ENCODE measurements around the gene TINAG.

The TINAG gene, protein sequence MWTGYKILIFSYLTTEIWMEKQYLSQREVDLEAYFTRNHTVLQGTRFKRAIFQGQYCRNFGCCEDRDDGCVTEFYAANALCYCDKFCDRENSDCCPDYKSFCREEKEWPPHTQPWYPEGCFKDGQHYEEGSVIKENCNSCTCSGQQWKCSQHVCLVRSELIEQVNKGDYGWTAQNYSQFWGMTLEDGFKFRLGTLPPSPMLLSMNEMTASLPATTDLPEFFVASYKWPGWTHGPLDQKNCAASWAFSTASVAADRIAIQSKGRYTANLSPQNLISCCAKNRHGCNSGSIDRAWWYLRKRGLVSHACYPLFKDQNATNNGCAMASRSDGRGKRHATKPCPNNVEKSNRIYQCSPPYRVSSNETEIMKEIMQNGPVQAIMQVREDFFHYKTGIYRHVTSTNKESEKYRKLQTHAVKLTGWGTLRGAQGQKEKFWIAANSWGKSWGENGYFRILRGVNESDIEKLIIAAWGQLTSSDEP

DNA sequence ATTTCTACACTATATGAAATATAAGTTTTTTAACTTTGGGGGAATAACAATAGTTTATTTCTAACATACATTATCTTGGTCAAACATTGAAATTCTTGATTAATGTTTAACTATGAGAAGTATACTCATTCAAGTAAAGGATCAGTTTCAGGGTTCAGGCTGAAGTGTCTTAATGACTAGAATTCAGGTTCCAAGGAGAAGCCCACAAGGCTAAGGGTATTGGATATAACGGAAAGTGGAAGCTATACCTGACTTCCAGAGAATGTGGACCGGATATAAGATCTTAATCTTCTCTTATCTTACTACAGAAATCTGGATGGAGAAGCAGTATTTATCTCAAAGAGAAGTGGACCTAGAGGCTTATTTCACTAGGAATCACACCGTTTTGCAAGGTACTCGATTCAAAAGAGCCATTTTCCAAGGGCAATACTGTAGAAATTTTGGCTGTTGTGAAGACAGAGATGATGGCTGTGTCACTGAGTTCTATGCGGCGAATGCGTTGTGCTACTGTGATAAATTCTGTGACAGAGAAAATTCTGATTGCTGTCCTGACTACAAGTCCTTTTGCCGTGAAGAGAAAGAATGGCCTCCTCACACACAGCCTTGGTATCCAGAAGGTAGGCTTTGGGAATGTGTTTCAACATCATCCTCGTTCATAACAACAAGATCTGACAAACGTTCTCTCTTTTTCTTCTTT, at the start of gene TINAG:
TINAG (plus strand) TSS at position 153 of the 697 bp plus-strand sequence; CDS start at position 263, 110 bp downstream.
- no peak for DNase-seq

DNA sequence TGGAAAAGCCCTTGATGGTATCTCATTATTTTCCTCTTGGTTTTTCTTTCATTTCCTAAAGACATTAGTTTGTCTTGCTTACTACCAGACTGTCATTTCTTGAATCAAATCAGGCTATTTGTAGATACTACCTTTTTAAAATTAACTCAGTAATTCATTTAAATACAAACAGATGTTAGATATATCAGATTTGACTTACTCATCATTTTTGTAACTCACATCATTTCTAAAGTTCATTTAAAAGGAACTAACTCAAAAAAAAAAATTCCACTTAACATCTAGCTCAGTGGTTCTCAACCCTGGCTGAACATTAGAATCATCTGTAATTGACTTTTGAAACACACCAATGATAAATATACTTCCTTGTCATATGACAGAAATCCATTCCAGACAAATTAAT, 48.2 kb upstream of the TINAG start:
- no peak for DNase-seq

DNA sequence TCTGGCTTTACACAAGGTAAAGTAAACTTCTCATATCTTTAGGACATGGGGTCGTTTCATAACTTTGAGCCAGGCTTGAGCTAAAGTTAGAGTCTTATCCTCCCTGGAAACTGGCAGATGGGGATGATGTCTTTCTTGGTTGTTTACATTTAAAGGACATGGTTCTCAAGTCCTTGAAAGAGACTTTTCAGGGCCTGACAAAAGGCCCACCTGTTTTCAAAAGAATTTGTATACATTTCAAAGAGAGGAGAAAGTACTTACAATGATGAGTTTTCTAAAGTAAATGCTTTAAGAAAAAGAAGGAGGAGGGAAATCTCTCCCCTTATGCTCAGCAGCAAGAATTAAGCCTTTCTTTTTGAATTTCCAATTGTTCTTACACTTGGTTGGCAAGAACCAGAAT, 45.7 kb upstream of the TINAG start:
- DNase-seq: no peak

DNA sequence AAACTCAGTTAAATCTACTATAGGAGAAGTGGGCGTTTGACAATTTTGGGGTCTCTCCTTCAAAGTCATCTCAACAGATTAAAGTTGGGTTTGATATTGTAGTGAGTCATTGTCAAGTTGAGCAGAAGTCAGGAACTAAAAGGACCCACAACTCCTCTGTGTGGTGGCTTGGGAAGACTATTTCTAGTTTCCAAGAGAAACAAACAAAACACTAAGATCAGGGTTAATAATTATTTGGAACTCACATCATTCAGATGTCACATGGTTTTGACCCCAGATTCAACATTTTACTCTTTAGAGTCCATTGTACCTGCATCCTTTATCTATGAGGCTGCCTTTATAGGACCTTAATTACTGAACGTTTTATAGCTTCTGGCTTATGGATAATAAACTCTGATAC, 45.3 kb upstream of the TINAG start:
- no peak for DNase-seq

DNA sequence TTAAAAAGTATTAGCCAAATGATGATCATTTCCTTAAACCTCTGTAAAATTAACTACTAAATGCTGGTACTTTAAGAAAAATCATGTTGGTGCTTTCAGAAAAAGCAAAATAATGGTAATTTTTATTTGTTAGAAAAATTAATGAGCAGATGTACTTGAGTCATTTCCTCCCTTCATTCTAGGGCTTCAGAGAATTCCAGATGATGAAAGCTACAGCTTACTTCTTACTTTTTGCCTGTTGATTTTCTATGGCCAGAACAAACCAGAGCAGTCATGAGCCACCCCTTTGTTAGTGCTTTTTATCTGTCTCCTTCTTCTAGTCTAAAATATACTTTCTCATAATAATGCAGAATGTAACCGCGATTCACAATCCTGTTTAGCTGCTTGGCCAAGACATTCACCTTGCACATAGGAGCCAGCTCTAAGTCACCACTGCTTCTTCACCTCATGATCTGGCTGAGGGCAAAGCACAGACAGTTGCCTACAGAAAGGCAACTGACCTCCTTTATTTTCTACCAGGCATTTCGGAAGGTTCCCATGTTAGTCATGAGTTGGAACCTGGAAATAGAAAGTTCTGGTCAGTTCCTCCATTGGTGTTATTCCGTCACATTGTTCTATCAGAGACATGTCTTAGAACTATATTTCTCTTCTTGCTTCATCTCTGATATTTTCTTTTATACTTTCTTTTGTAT, 43.5 kb upstream of the TINAG start:
- DNase-seq: no peak

DNA sequence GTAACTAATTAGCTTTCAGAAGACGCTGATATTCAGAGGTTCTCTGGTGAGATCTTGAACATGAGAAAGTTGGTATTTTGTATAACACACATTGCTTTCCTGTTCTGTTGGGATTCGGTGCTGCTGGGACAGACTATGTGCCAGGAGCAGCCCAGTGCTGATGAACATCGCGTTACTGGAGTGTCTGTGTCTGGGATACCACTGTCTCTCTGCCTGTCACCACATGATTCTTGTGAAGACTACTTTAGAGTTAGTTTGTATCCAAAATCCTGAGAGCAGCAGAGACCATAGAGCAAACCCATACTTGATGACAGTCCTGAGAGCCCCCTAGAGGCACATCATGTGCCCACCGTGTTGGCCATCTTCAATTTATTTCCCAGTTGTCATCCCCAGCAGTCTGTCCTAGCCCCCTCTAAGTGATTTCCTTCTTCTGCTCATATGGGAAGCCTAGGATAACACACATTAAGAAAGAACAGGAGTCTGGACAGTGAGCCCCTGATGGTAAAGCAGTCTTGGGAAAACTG, 41.8 kb upstream of the TINAG start:
- no peak for DNase-seq

DNA sequence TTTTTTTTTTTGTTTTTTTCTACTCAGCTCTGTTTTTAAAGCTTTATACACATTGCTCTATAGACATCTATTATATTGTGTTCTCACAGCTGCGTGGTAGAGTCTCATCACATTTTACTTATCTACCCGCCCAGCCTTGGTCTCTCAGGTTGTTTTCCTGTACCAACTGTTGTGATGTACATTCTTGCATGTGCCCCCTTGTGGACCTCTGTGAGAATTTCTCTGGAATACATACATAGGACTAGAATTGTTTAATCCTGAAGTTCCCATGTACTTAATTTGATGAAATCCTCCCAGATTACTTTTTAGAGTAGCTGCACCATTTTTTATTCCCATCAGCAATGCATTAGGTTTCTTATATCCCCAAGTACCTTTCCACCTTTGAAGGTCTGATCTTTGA, 40.4 kb upstream of the TINAG start:
- DNase-seq: peak; percentile 72

DNA sequence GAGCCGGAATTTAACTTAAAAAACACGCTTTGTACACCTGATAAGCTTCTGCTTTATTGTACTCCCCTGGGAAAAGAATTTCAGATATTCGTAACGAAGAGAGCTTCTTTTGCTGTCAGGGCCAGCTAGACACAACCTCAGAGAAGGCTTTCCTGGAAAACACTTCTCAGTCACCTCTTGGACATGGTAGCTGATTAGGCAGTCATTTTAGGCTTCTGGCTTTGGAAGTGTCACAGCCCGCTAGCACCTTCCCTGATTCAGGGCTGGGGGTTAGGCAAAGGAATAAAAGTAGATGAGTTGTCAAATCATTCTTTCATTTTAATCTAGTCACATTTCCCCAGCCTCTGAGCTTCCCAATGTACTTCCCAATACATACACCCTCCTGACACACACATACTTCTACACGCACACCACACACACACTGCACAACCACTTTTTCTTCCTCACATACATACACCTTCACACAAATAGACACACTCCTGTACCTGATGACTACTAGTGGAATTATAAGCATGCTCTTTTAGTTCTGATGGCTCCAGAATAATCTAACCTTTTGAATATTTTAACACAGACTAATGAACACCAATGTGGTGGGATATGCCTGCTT, 34.9 kb upstream of the TINAG start:
- DNase-seq: no peak

DNA sequence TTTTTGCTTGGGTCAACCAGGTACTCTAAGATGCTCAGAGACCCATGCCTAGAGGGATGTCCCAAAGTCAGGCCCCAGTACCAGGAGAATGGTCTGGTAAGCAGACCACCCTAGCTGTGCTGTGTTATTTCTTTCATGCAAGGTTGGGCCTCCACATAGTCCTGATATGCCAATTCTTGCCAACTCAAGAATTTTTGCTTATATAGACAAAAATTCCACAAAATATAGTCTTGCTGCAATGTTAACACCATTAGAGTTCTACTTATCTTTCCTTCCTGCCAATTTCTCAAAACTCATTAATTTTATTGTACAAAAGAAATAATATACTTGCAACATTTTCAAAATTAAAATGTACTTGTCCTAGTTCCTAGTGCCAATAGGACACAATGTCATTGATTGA, 33.9 kb upstream of the TINAG start:
- no peak for DNase-seq

DNA sequence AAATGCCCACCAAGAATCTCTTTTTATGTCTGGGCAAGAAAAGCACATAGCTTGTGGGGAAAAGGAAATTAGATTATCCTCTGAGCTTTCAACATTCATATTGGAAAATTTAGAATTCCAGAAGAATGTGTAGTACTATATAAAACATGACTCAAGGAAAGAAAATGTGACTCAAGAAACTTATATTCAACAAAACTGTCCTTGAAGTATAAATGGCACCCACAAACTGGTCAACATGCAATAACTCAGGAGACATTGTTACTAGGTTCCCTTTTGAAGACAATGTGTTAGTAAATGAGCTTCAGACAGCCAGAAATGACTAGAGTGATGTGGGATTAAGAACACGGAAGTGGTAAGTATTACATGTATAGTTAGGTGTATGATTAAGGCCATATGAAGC, 26.1 kb upstream of the TINAG start:
- no peak for DNase-seq

DNA sequence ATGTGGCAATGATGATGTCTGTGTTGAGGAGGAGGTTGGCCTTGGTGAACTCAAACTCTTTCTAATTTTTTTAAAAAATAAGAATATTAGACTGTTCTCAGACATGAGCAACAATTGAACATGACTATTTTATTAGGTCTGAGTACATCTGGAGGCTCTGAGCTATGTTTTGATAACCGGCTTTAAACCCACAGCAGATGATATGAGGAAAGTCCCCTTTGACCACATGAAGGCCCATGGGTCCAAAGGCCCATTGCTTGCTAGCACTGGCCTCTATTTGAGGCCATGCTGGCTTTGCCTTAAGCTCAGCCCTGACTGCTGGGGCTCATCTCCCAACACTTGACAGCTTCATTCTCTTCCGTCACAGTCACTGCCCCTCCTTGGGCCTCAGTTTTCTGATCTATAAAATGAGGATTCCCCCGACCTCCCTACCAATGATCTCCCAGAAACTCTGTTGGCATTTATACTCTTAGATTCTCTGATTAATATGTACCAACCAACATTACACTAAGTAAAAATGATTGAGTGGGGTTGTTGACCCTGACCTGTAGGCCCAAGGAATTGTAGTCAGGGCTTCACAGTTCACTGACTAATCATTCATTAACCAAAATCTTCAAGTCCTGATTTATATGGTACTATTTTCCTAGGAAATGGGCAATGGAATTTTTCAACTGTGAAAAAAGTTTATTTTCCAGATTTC, 23.9 kb upstream of the TINAG start:
- no peak for DNase-seq

DNA sequence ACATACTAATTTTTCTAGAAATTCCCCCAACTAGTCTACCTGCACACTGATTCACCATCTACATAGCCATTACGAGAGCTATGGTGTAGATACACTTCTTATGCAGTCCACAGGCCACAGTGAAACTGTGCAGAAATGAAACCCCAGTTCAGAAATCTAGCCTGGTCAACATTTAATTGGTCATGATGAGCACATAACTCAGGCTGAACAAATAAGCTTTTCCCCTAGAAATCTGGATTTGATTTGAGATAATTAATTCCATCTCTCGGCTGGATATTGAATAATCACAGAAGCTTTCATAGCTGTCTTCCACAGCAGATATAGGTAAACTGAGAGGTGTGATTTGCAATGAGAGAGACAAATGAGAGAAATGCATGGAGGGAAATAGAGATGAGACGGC, 22.6 kb upstream of the TINAG start:
- no peak for DNase-seq

DNA sequence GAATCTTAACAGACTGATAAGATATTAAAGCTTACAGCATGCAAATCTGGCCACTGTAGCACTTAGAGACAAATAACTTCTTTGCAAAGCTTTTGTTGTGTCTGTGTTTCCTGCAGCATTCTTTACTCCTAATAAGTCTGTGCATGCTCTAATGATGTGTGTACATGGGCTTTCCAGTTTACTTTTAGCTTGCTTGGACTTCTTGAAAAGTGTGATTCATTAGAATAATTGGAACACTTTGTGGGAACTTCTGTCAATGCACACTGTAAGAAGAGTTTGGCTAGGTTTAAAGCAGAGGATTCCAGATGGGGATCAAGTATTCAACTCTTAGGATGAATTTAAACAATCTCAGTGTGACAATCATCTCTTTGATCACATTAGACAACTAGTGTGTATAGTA, 22.1 kb upstream of the TINAG start:
- no peak for DNase-seq

DNA sequence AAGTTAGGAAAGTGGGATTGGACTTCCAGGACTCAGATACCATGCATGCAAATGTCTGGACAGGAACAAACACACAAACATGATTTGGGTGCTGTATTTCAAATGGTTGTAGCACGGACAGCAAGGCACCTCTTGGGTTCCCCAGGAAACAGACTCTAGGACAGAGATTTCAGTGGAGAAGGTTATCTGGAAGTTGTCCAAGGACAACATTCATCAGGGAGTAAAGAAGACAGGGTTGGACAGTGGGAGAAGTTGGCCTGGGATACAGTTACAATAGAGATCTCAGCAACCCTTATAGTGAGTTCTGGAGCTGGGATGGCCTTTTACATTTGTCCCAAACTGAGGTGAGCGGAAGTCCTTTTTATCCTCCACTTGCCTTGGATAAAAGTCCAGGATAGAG, 19.8 kb upstream of the TINAG start:
- no peak for DNase-seq

DNA sequence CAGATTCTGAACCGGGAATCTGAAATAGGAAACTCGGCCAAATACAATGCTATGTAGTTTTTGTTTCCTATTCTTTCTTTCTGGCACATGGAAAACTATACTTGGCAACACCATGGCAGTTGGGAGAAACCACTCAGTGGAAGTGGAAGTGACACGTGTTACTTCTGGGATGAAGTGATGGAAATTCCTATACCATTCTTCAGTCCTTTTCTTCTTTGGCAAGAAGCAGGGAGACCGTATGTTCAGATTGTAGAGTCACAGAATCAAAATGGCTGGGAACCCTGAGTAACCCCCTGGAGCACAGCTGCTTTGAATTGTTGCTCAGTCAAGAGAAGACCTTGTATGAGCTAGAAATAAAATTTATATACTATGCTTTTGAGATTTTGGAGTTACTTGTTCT, 18.8 kb upstream of the TINAG start:
- DNase-seq: no peak

DNA sequence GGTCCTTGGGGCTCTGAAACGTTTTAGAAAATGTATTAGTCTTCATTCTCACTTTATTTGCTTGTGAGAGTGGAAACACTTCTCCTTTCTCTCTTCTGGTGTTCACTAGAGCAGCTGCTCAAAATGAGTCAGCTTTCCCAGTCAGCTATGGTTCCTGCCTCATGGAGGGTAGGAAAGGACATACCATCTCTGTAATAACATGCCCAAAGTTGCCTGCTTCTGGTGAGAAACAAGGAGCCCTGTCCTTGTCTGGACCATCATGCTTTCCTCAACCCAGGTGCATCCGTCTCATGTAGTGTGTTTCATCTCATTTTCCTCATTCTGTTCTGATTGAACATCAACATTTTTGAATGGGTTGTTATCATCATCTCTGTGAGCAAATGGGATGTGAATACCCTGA, 17.1 kb upstream of the TINAG start:
- DNase-seq: no peak

DNA sequence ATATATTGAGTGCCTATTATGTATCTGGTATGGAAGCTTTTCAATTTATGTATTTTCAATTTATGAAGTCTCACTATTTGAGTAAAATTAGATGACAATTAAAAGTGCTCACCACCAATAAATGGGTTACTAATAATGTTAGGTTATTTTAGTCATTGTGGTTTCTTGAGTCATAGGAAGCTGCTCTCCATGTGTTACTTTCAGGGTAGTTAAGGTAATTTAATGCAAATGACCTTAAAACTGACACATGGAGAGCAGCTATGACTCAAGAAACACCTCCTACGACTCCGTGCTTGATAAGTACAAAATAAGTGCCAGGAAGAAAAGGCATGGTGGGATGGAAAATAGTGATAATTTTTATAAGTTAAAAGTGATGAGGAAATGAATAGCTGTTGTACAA, 16.5 kb upstream of the TINAG start:
- DNase-seq: no peak

DNA sequence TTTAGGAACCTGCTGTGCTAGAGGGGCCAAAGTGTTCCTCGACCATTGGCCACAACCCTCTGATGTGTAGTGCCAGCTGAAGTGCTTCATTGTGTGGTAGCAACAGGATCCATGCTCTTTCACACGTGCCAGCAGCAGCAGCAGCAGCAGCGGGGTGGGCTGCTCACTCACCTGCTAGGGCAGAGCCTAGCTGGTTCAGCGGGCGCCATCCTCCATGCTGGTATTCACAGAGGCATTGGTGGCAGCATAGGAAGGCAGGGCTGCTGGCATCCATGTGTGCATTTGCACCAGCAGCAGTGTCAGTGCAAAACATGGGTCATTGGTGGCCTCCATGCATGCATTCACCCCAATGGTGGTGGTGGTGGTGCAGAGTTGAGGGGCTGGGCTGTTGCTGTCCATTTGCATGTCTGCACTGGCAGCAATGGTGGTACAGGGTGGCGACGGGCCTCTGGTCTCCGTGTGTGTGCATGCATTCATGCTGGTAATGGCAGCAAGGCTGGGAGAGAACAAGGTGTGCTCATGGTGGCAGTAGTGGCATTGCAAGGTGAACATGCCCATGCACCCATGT, 13.2 kb upstream of the TINAG start:
- DNase-seq: no peak

DNA sequence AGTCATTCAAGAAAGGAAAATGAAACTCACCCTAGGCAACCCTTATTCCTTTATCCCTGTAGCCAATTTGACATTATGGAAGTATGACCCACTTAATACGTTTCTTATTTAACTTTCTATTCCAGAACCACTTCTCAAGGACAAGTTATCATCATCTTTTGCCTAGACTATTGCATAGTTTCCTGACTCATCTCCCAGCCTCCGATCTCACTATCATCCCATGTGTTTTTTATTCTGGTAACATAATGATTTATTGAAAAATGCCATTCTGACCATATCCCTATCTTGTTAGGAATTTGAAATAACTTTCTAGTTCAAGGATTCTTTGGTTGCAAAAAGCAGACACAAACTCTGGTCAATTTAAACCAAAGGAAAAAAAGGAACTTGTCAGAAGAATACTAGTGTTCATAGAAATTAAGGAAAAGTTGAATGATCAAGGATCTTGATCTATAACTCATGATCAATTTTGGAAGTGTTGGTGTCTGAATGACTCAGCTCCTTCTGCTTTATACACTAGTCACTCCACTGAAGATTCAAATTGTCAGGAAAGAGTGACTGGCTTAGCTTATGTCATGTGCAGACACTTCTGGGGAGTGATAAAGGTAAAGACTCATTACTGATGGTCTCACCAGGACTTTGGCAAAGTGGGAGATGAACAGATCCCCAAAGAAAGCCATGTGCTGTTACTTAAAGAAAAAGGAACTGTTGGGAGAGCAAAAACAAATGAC, 8.5 kb upstream of the TINAG start:
- no peak for DNase-seq

DNA sequence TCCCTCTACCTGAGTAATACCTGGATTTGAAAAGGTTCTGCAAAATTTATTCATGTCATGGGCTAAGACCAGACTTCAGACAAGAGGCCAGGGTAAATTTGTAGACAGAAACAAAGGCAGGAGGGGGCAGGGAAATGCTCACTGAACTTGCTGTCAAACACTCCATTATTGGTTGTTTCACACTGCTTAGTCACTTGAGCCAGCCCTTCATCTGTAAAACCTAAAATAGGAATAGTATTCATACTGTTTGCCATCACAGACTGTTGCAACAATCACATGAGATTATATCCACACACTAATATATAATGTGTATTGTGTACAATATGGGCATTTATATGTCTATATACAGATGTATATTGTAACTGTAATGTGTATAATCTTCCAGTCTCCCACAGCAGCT, 6.5 kb upstream of the TINAG start:
- no peak for DNase-seq

DNA sequence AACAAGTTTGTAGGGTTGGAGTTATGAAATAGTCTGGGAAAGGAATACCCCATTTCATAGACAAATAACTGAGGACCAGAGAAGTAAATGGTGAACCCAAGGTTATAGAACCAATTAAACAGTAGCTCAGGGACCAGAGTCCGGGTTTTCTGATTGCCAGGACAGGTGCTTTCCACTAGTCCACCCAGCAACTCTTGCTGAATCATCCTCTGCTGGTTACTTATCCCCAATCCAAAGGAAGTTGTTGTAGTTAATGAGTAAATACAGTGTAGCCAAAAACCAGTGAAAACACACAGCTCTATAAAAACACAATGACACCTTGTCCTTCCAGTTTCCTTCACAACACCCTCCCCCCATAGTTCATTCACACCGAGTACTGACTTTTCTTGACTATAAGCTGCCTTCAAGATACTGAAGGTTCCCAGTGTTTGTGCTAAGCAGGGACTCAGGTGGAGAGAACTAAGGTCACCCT, 766 bp upstream of the TINAG start:
- no peak for DNase-seq

DNA sequence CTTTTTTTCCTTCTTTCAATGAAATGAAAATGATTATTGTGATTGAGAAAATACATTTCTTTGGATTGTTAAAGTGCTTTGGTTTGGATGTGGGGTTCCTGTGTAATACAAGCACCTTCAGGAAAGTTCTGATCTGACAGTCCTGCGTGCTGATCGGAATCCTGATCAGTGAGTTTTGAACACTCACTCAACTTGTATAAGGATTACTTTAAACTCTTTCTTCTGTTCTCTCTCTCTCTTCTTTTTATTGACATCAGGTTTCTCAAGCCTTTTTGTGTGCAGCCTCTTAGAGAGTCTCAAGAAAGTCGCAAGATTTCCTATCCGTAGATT, 710 bp downstream of the TINAG start:
- no peak for DNase-seq

Measured in NCI-H510A treated with DMSO at 0.1 percent for 48 hours (cell line).